Ascending aorta (tissue), 2 donors: ENCODE results near the gene ADAT1. TPM values are rescaled to one million over a fixed set of nuclear protein-coding genes. Genes with fewer than 3 reads are reported as not detected.

ENCODE experiments used
- DNase-seq, 2 donors: peaks; one replicate each; pipeline ENCODE4 v3.0.0-alpha.2; 2019; ENCODE audit warnings: low spot score in 2 of 2
- H3K27ac ChIP-seq, 2 donors: fragments of 200-600 bp; sonication (generic); one replicate each; pipeline ENCODE4 v1.5.1; 2016 to 2017; ENCODE audit warnings: mild to moderate bottlenecking in 1 of 2
- H3K27me3 ChIP-seq: fragments of 200-600 bp; sonication (generic); one replicate; pipeline ENCODE4 v1.5.1; 2017
- H3K36me3 ChIP-seq, 2 donors: fragments of 200-600 bp; sonication (generic); one replicate each; pipeline ENCODE4 v1.5.1; 2016
- H3K4me1 ChIP-seq, 2 donors: fragments of 200-600 bp; sonication (generic); one replicate each; pipeline ENCODE4 v1.5.1; 2016 to 2017; ENCODE audit warnings: mild to moderate bottlenecking in 1 of 2
- H3K4me3 ChIP-seq, 2 donors: fragments of 200-600 bp; sonication (generic); one replicate each; pipeline ENCODE4 v1.5.1; 2016 to 2017; ENCODE audit warnings: mild to moderate bottlenecking in 1 of 2
- H3K9me3 ChIP-seq, 2 donors: fragments of 200-600 bp; sonication (generic); one replicate each; pipeline ENCODE4 v1.5.1; 2016
- intact Hi-C: fragments of 100-400 bp; cut with DNase I; formaldehyde crosslinking; loops from one replicate; pipeline ENCODE4 v1.15.1; 2023
- total RNA-seq: library from RNA; depleted of rRNA; stranded (reverse); fragments of >200 nt; gene quantifications from one replicate; pipeline ENCODE4 v1.1.0, GENCODE V29; 2016
- TF ChIP-seq, protein P1 (sequence below), 3 experiments: fragments of 200-600 bp in 2 of 3; fragments of 450-650 bp in 1 of 3; sonication (generic) in 2 of 3; IDR thresholded peaks; one replicate each; pipeline ENCODE4 v1.5.1; 2016 to 2019; ENCODE audit warnings: antibody characterized with exemption in 3 of 3, mild to moderate bottlenecking in 1 of 3, moderate library complexity in 1 of 3

The ADAT1 gene
- total RNA-seq, 1 donor from 2014 or later, result 21.2 TPM

DNA sequence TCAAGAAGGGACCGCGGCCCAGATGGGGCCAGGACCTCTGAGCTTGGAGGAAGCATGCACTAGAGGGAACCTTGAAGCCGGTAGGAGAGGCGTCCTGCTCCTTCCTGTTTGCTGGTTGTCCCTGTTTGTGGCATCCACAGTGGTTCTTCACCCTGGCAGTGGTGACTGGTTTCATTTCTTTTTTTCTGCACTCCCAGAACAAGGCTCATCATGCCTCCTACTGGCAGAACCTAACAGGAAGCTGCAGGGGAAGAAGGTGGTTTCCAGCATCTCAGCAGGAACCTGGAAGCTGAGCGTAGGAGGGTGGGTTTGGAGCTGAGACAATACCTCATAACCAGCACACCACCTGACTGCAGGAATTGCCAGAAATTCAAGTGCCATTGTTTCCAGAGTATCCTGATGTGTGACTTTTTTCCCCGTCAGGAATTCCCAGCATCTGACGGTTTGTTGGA, 72.8 kb downstream of the ADAT1 start:
- Histone ChIP-seq H3K27ac (no peak overlapping the region), H3K4me3 (no peak overlapping the region), H3K36me3 (no peaks in the 10 kb centered on the region), H3K4me1 (peaks cover 0 to 5% of the 10 kb centered on the region in 2 donors), H3K27me3 (no peaks in the 10 kb centered on the region), H3K9me3 (no peaks in the 10 kb centered on the region)
- TF ChIP-seq, protein P1, sequence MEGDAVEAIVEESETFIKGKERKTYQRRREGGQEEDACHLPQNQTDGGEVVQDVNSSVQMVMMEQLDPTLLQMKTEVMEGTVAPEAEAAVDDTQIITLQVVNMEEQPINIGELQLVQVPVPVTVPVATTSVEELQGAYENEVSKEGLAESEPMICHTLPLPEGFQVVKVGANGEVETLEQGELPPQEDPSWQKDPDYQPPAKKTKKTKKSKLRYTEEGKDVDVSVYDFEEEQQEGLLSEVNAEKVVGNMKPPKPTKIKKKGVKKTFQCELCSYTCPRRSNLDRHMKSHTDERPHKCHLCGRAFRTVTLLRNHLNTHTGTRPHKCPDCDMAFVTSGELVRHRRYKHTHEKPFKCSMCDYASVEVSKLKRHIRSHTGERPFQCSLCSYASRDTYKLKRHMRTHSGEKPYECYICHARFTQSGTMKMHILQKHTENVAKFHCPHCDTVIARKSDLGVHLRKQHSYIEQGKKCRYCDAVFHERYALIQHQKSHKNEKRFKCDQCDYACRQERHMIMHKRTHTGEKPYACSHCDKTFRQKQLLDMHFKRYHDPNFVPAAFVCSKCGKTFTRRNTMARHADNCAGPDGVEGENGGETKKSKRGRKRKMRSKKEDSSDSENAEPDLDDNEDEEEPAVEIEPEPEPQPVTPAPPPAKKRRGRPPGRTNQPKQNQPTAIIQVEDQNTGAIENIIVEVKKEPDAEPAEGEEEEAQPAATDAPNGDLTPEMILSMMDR (IDR thresholded peaks at IDR 0.05), result peak; percentile 9 to 33 (median 22)
- intact Hi-C loops, result no loop called here
- peak in 1 of 2 donors; percentile 68 for DNase-seq

Other genes starting within 250 kb of the ADAT1 start
- gene CFDP1, start 189.8 kb downstream of the ADAT1 start, total RNA-seq, result 8.3 TPM
- gene TMEM170A, start 158.6 kb downstream of the ADAT1 start, total RNA-seq, result 33.0 TPM
- 4.4 TPM for gene CHST6, start 127.8 kb downstream of the ADAT1 start, total RNA-seq
- not detected for gene CHST5, start 87.2 kb downstream of the ADAT1 start, total RNA-seq
- gene TMEM231, start 67.0 kb downstream of the ADAT1 start, total RNA-seq, result 59.9 TPM
- 56.1 TPM for gene GABARAPL2, start 56.9 kb downstream of the ADAT1 start, total RNA-seq
- 65.2 TPM for gene KARS1, start 24.4 kb upstream of the ADAT1 start, total RNA-seq
- 41.0 TPM for gene TERF2IP, start 24.5 kb upstream of the ADAT1 start, total RNA-seq
- not detected for gene CPHXL2, start 53.7 kb upstream of the ADAT1 start, total RNA-seq
- gene DUXB, start 78.2 kb upstream of the ADAT1 start, total RNA-seq, result not detected
- not detected for gene CPHXL, start 103.2 kb upstream of the ADAT1 start, total RNA-seq